Left lung (tissue), 10 donors: Measurements from ENCODE around the gene CFAP77. TPM values are rescaled to one million over a fixed set of nuclear protein-coding genes. Genes with fewer than 3 reads are reported as not detected.

Experiments used
- ATAC-seq: fragments of 200-7000 bp; cut with Tn5 transposase; one replicate; pipeline ENCODE4 v1.9.1; 2020; ENCODE audit warnings: moderate library complexity
- DNase-seq, 4 donors: peaks; one replicate each; pipeline ENCODE4 v3.0.0-alpha.2; 2013 to 2020
- H3K27ac ChIP-seq, 2 donors: fragments of 200-600 bp; sonication (generic) in 1 of 2; one replicate each; pipeline versions ENCODE4 v1.5.0 to v1.8.0; 2020 to 2021
- H3K27me3 ChIP-seq, 2 donors: fragments of 200-600 bp; sonication (generic) in 1 of 2; one replicate each; pipeline versions ENCODE4 v1.5.0 to v1.8.0; 2020 to 2021
- H3K36me3 ChIP-seq, 2 donors: fragments of 200-600 bp; sonication (generic) in 1 of 2; one replicate each; pipeline versions ENCODE4 v1.5.0 to v1.8.0; 2020 to 2021
- H3K4me1 ChIP-seq, 2 donors: fragments of 200-600 bp; one replicate each; pipeline ENCODE4 v1.8.0; 2021
- H3K4me3 ChIP-seq, 2 donors: fragments of 200-600 bp; sonication (generic) in 1 of 2; one replicate each; pipeline versions ENCODE4 v1.5.0 to v1.8.0; 2020 to 2021; ENCODE audit warnings: mild to moderate bottlenecking in 1 of 2
- H3K9me3 ChIP-seq, 2 donors: fragments of 200-600 bp; sonication (generic) in 1 of 2; one replicate each; pipeline versions ENCODE4 v1.5.0 to v1.8.0; 2020 to 2021
- intact Hi-C, 2 donors: fragments of 100-400 bp; cut with DNase I; formaldehyde crosslinking; loops; one replicate each; pipeline versions ENCODE4 v1.11.2 to v1.14.2; 2022
- polyA plus RNA-seq, 6 donors: library from polyadenylated mRNA; unstranded; fragments of 120-200 nt; gene quantifications; one replicate each; pipeline ENCODE4 v1.2.1, GENCODE V29; 2013; ENCODE audit not compliant: insufficient read length in 6 of 6
- total RNA-seq, 2 donors: library from RNA; stranded (reverse); fragmentation: NEBNext Ultra II Directional; extraction: Animal tissue kit (Norgen Biotek cat#: 25700); gene quantifications; one replicate each; pipeline ENCODE4 v1.2.1, GENCODE V29; 2021
- TF ChIP-seq, protein P1 (sequence below), 2 donors: fragments of 200-600 bp; sonication (generic) in 1 of 2; IDR thresholded peaks; one replicate each; pipeline versions ENCODE4 v1.5.0 to v1.8.0; 2021; ENCODE audit warnings: antibody characterized with exemption in 2 of 2
- donor health status: DM: no; HTN: yes; CAD: no.
- donor health status: DM: no; HTN: no; CAD: no.

CFAP77 gene
- total and polyA plus RNA-seq, 8 donors: 0.50 to 3.7 (median 2.4) TPM; not detected in 1

DNA sequence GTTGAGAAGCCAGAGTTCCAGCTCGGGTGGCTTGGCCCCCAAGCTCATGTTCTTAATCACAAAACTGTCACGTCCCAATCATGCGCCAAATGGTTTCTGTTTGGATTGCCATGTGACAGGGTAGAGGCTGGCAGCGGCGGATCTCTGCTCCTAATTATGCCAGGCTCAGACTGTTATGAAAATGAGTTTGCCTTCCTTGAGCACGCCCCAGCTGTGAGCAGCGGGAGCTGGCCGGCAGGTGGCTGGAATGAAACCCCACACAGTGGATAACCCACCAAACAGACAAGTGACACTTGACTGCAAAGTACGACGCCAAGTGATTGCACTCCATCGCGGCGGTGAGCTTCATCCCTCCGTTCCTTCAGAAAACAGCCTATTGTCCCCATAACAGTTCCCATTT lies 75.4 kb downstream of the CFAP77 start:
- H3K27ac ChIP-seq: no peak overlapping the region
- H3K4me1 ChIP-seq: no peaks in the 10 kb centered on the region
- no peak for DNase-seq
- H3K4me3 ChIP-seq: no peak overlapping the region
- H3K27me3 ChIP-seq: peaks cover 29 to 92% of the 10 kb centered on the region in 2 donors
- TF ChIP-seq, protein P1, sequence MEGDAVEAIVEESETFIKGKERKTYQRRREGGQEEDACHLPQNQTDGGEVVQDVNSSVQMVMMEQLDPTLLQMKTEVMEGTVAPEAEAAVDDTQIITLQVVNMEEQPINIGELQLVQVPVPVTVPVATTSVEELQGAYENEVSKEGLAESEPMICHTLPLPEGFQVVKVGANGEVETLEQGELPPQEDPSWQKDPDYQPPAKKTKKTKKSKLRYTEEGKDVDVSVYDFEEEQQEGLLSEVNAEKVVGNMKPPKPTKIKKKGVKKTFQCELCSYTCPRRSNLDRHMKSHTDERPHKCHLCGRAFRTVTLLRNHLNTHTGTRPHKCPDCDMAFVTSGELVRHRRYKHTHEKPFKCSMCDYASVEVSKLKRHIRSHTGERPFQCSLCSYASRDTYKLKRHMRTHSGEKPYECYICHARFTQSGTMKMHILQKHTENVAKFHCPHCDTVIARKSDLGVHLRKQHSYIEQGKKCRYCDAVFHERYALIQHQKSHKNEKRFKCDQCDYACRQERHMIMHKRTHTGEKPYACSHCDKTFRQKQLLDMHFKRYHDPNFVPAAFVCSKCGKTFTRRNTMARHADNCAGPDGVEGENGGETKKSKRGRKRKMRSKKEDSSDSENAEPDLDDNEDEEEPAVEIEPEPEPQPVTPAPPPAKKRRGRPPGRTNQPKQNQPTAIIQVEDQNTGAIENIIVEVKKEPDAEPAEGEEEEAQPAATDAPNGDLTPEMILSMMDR (IDR thresholded peaks at IDR 0.05): no peak
- intact Hi-C loops: no loop called here
- no peak for ATAC-seq
- no peaks in the 10 kb centered on the region for H3K36me3 ChIP-seq
- no peaks in the 10 kb centered on the region for H3K9me3 ChIP-seq

DNA sequence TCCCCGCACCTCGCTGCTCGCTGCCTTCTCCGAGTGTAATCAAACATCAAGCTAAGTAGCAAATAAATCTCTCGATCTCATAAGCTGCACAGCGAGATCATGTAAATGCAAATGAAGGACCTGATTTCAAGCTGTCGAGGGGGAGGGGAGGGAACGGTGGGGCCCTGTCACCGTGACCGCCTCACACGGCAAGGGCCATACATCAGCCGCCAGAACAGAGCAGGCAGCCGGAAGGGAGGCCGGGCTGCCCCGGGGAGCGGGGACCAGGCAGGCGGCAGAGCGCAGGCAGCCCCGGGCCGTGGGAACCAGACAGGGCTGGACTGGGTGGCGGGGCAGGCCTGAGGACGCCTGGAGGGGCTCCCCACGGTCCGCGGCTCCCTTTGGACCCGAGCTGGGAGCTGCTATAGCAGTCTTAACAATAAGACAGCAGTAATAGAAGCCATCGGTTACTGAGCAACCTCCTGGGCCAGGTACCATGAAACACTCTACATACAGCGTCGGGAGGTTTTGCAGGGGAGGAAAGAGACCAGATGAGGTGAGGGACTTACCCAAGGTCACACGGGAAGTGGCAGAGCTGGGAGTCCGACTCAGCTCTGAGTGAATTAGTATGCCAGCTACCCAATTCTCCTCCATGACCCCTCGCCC lies 76.8 kb downstream of the CFAP77 start:
- TF ChIP-seq, protein P1 (IDR thresholded peaks at IDR 0.05): no peak
- H3K4me1 ChIP-seq: no peaks in the 10 kb centered on the region
- DNase-seq (no peak), ATAC-seq (no peak)
- no peaks in the 10 kb centered on the region for H3K36me3 ChIP-seq
- peaks cover 29 to 90% of the 10 kb centered on the region in 2 donors for H3K27me3 ChIP-seq
- H3K27ac ChIP-seq: no peak overlapping the region
- H3K4me3 ChIP-seq: no peak overlapping the region
- no peaks in the 10 kb centered on the region for H3K9me3 ChIP-seq
- intact Hi-C loops: no loop called here

DNA sequence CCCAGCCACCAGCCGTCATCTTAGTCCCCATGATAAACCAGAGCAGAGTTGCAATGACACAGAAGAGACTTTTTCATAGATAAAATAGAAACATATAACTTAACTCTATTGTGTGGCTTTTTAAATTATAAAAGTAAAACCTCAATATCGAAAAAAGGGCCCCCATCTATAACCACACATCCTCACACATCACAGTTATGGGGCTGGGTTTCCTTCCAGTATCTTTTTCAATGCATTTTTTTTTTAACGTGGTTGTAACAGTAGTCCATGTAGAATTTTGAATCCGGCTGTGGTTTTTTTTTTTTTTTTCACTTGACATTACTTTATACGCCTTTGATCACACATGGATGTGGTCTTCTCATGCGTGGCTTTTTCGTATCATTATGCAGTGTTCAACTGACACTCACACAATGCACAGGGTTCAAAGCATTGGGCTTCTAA lies 77.4 kb downstream of the CFAP77 start:
- H3K9me3 ChIP-seq: no peaks in the 10 kb centered on the region
- no peak overlapping the region for H3K27ac ChIP-seq
- DNase-seq (no peak), ATAC-seq (no peak)
- intact Hi-C loops: no loop called here
- no peak overlapping the region for H3K4me3 ChIP-seq
- TF ChIP-seq, protein P1 (IDR thresholded peaks at IDR 0.05): no peak
- H3K27me3 ChIP-seq: peaks cover 29 to 90% of the 10 kb centered on the region in 2 donors
- no peaks in the 10 kb centered on the region for H3K36me3 ChIP-seq
- no peaks in the 10 kb centered on the region for H3K4me1 ChIP-seq

DNA sequence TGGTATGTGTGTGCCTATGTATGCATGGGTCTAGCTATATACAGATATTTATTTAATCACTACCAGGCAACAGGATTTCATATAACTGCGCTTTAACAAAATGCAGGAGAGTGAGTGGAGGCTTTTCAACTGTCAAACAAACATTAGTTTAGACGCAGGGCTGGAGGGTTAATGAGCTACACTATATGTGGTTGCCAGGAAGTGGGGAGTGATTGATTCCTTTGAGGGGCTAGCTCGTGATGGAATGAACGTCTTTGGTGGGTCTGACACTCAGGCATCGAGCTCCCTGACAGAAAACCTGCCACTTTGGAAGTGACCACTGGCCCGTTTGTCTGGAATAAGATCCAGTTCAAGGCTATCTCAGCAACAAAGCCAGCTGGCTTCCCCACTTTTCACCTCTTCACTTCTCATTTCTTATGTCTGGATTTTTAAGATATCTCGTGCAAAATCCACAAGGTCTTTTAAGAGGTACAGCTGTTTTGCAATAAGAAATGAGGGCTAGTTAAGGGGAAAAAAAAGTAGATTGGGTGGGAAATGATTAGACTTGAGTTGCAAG lies 78.0 kb downstream of the CFAP77 start:
- Histone ChIP-seq H3K27me3 (peaks cover 29 to 90% of the 10 kb centered on the region in 2 donors), H3K9me3 (no peaks in the 10 kb centered on the region), H3K27ac (no peak overlapping the region), H3K4me3 (no peak overlapping the region), H3K36me3 (no peaks in the 10 kb centered on the region), H3K4me1 (no peaks in the 10 kb centered on the region)
- intact Hi-C loops: no loop called here
- DNase-seq (peak in 2 of 4 donors; percentile 53 to 72), ATAC-seq (no peak)
- TF ChIP-seq, protein P1 (IDR thresholded peaks at IDR 0.05): no peak

DNA sequence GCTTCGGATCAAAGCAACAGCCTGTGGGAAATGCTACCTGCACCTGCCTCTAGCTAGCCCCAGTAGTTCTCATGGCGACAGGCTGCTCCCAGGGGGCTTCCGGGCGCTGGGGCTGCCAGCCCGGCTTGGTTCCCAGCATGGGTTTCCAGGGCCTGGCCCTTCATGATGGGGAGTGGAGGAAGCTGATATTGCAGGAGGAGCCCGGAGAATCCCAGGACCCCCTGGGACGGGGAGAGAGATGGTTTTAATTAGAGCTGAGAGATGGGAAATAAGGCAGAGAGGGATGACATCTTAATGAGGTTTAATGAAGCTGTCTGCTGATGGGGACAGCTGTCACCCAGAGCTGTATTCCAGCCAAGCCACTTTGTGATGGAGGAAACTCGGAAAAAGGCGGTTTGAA lies 78.6 kb downstream of the CFAP77 start:
- DNase-seq (no peak), ATAC-seq (no peak)
- Histone ChIP-seq H3K4me1 (no peaks in the 10 kb centered on the region), H3K27me3 (peaks cover 29 to 84% of the 10 kb centered on the region in 2 donors), H3K4me3 (no peak overlapping the region), H3K36me3 (no peaks in the 10 kb centered on the region), H3K27ac (no peak overlapping the region), H3K9me3 (no peaks in the 10 kb centered on the region)
- TF ChIP-seq, protein P1 (IDR thresholded peaks at IDR 0.05): no peak
- intact Hi-C loops: no loop called here
